Liver (tissue), 3 donors: ENCODE results near the gene FAXC.

Source experiments
- ATF3 ChIP-seq: IDR thresholded peaks from 2 replicates; pipeline ENCODE4 v1.6.1; 2016; ENCODE audit warnings: antibody characterized with exemption
- CTCF ChIP-seq: fragments of 150-350 bp; IDR thresholded peaks from 2 replicates; pipeline ENCODE4 v1.5.1; 2017; ENCODE audit warnings: improper control_type of control experiment, low read depth, low read length; ENCODE audit not compliant: missing input control
- EGR1 ChIP-seq, 2 donors: IDR thresholded peaks; 2 replicates each; pipeline ENCODE4 v1.6.1; 2016 to 2018; ENCODE audit warnings: antibody characterized with exemption in 2 of 2, low read depth in 2 of 2
- FOXA1 ChIP-seq: IDR thresholded peaks from 2 replicates; pipeline ENCODE4 v1.6.1; 2016; ENCODE audit warnings: antibody characterized with exemption
- GABPA ChIP-seq, 2 donors: IDR thresholded peaks in 1 of 2; conservative IDR thresholded peaks in 1 of 2; 2 replicates each; pipeline ENCODE4 v1.6.1; 2016; ENCODE audit warnings: antibody characterized with exemption in 2 of 2, mild to moderate bottlenecking in 1 of 2, moderate library complexity in 1 of 2
- JUND ChIP-seq, 2 donors: IDR thresholded peaks; 2 replicates each; pipeline ENCODE4 v1.6.1; 2016; ENCODE audit warnings: antibody characterized with exemption in 2 of 2
- MAX ChIP-seq: IDR thresholded peaks from 2 replicates; pipeline ENCODE4 v1.6.1; 2016; ENCODE audit warnings: antibody characterized with exemption
- REST ChIP-seq: IDR thresholded peaks from 2 replicates; pipeline ENCODE4 v1.6.1; 2016; ENCODE audit warnings: antibody characterized with exemption, mild to moderate bottlenecking
- RXRA ChIP-seq, 2 donors: IDR thresholded peaks; 2 replicates each; pipeline ENCODE4 v1.6.1; 2017 to 2018; ENCODE audit warnings: antibody characterized with exemption in 2 of 2, mild to moderate bottlenecking in 1 of 2
- SP1 ChIP-seq: IDR thresholded peaks from 2 replicates; pipeline ENCODE4 v1.6.1; 2018; ENCODE audit warnings: antibody characterized with exemption, mild to moderate bottlenecking
- TAF1 ChIP-seq: conservative IDR thresholded peaks from 2 replicates; pipeline ENCODE4 v1.6.1; 2016; ENCODE audit warnings: antibody characterized with exemption, mild to moderate bottlenecking
- YY1 ChIP-seq: IDR thresholded peaks from 2 replicates; pipeline ENCODE4 v1.6.1; 2016; ENCODE audit warnings: antibody characterized with exemption, mild to moderate bottlenecking
- ZBTB33 ChIP-seq: IDR thresholded peaks from 2 replicates; pipeline ENCODE4 v1.6.1; 2016; ENCODE audit warnings: antibody characterized with exemption
- donor health status: healthy.
- donor health status: healthy.

- TF ChIP-seq CTCF: no peak
- no peak for TF ChIP-seq ATF3
- no peak for TF ChIP-seq GABPA (IDR thresholded peaks at IDR 0.05 in 1 of 2, conservative IDR thresholded peaks at IDR 0.05 in 1 of 2)
- no peak for TF ChIP-seq TAF1
- TF ChIP-seq ZBTB33: no peak
- TF ChIP-seq REST: no peak
- TF ChIP-seq RXRA (IDR thresholded peaks at IDR 0.05): no peak
- no peak for TF ChIP-seq MAX
- TF ChIP-seq FOXA1: no peak
- no peak for TF ChIP-seq YY1
- TF ChIP-seq EGR1 (IDR thresholded peaks at IDR 0.05; ENCODE audit: low read depth in 2 of 2): no peak
- TF ChIP-seq SP1: no peak
- no peak for TF ChIP-seq JUND (IDR thresholded peaks at IDR 0.05)
Measured at GRCh38 chr6:99276747-99277146, 72.7 kb downstream of the FAXC start.
